Vagina (tissue), 2 donors: ENCODE measurements around the gene P4HA1. TPM values are rescaled to one million over a fixed set of nuclear protein-coding genes. Genes with fewer than 3 reads are reported as not detected.
"Not testable (repeated sequence)": the region's sequence is repeated elsewhere in the genome, so short reads cannot be mapped to it uniquely, and the experiment has no call there.

ENCODE experiments used
- DNase-seq, 2 donors: peaks; one replicate each; pipeline ENCODE4 v3.0.0-alpha.2; 2017; ENCODE audit errors: extremely low spot score in 2 of 2
- H3K27ac ChIP-seq: fragments of 200-600 bp; sonication (generic); one replicate; pipeline ENCODE4 v1.5.1; 2019
- H3K27me3 ChIP-seq: fragments of 200-600 bp; sonication (generic); one replicate; pipeline ENCODE4 v1.5.1; 2019
- H3K36me3 ChIP-seq, 2 donors: fragments of 200-600 bp; sonication (generic); one replicate each; pipeline ENCODE4 v1.5.1; 2017 to 2019
- H3K4me1 ChIP-seq: fragments of 200-600 bp; sonication (generic); one replicate; pipeline ENCODE4 v1.5.1; 2019
- H3K4me3 ChIP-seq, 2 donors: fragments of 200-600 bp; sonication (generic); 1 replicate in 1 of 2; 2 replicates in 1 of 2; pipeline ENCODE4 v1.5.1; 2016 to 2019
- H3K9me3 ChIP-seq: fragments of 200-600 bp; sonication (generic); one replicate; pipeline ENCODE4 v1.5.1; 2019
- CTCF ChIP-seq, 3 experiments: fragments of 450-650 bp in 2 of 3; fragments of 200-600 bp in 1 of 3; sonication (generic) in 1 of 3; IDR thresholded peaks; one replicate each; pipeline ENCODE4 v1.5.1; 2017 to 2019; ENCODE audit warnings: antibody characterized with exemption in 3 of 3, mild to moderate bottlenecking in 2 of 3, moderate library complexity in 2 of 3
- POLR2A ChIP-seq, 2 donors: fragments of 450-650 bp; IDR thresholded peaks; one replicate each; pipeline ENCODE4 v1.6.1; 2017; ENCODE audit warnings: antibody characterized with exemption in 2 of 2, mild to moderate bottlenecking in 2 of 2, moderate library complexity in 2 of 2
- POLR2AphosphoS5 ChIP-seq, 2 donors: sonication (generic); formaldehyde crosslinking; IDR thresholded peaks; one replicate each; pipeline ENCODE4 v1.9.0; 2017; ENCODE audit warnings: antibody characterized with exemption in 2 of 2, mild to moderate bottlenecking in 2 of 2, low read depth in 1 of 2; ENCODE audit not compliant: insufficient read depth in 1 of 2
- intact Hi-C: fragments of 100-400 bp; cut with DNase I; formaldehyde crosslinking; loops from one replicate; pipeline ENCODE4 v1.15.1; 2023
- total RNA-seq: library from RNA; depleted of rRNA; stranded (reverse); fragments of >200 nt; gene quantifications from one replicate; pipeline ENCODE4 v1.2.3, GENCODE V29; 2016

P4HA1 gene
- total RNA-seq, 1 donor from 2014 or later = 12.5 TPM

- no peaks in the 10 kb centered on the region for H3K27me3 ChIP-seq
- peak overlapping the region; percentile 5 for H3K27ac ChIP-seq
- TF ChIP-seq POLR2A (IDR thresholded peaks at IDR 0.05) = no peak
- H3K4me1 ChIP-seq = peaks cover 21% of the 10 kb centered on the region
- no peaks in the 10 kb centered on the region for H3K9me3 ChIP-seq
- H3K36me3 ChIP-seq = peaks cover 0 to 8% of the 10 kb centered on the region in 2 donors
- no peak for DNase-seq
- H3K4me3 ChIP-seq = no peak overlapping the region
- intact Hi-C loops = no loop called here
Observed at GRCh38 chr10:73043319-73043718, 53.3 kb downstream of the P4HA1 start.

GRCh38 chr10:73042130-73042529, 54.5 kb downstream of the P4HA1 start:
- H3K27me3 ChIP-seq = no peaks in the 10 kb centered on the region
- TF ChIP-seq POLR2A (IDR thresholded peaks at IDR 0.05) (no peak), CTCF (IDR thresholded peaks at IDR 0.05) (no peak), POLR2AphosphoS5 (IDR thresholded peaks at IDR 0.05; ENCODE audit: insufficient read depth in 1 of 2, low read depth in 1 of 2) (no peak)
- DNase-seq = no peak
- no peak overlapping the region for H3K27ac ChIP-seq
- H3K36me3 ChIP-seq = peaks cover 0 to 5% of the 10 kb centered on the region in 2 donors
- no peaks in the 10 kb centered on the region for H3K9me3 ChIP-seq
- intact Hi-C loops = no loop called here
- H3K4me1 ChIP-seq = peaks cover 21% of the 10 kb centered on the region
- no peak overlapping the region for H3K4me3 ChIP-seq

GRCh38 chr10:73039635-73040034, 57.0 kb downstream of the P4HA1 start:
- TF ChIP-seq CTCF (IDR thresholded peaks at IDR 0.05) = no peak
- no peak for TF ChIP-seq POLR2AphosphoS5 (IDR thresholded peaks at IDR 0.05; ENCODE audit: insufficient read depth in 1 of 2, low read depth in 1 of 2)
- no peak for TF ChIP-seq POLR2A (IDR thresholded peaks at IDR 0.05)
- H3K4me3 ChIP-seq = no peak overlapping the region
- peaks cover 0 to 12% of the 10 kb centered on the region in 2 donors for H3K36me3 ChIP-seq
- intact Hi-C loops = no loop called here
- DNase-seq = no peak
- H3K27ac ChIP-seq = no peak overlapping the region
- no peaks in the 10 kb centered on the region for H3K9me3 ChIP-seq
- no peaks in the 10 kb centered on the region for H3K27me3 ChIP-seq
- H3K4me1 ChIP-seq = peaks cover 15% of the 10 kb centered on the region

- H3K27me3 ChIP-seq, H3K27ac ChIP-seq, H3K9me3 ChIP-seq, H3K4me1 ChIP-seq, intact Hi-C loops, DNase-seq, H3K4me3 ChIP-seq: not testable (repeated sequence)
- H3K36me3 ChIP-seq = peaks cover 0 to 18% of the 10 kb centered on the region in 2 donors
Observed at GRCh38 chr10:73036285-73036684, 60.4 kb downstream of the P4HA1 start.

- no peak for DNase-seq
- no peak for TF ChIP-seq CTCF (IDR thresholded peaks at IDR 0.05)
- TF ChIP-seq POLR2AphosphoS5 (IDR thresholded peaks at IDR 0.05; ENCODE audit: insufficient read depth in 1 of 2, low read depth in 1 of 2) = no peak
- TF ChIP-seq POLR2A (IDR thresholded peaks at IDR 0.05) = no peak
- Histone ChIP-seq H3K9me3 (no peaks in the 10 kb centered on the region), H3K27ac (no peak overlapping the region), H3K4me3 (no peak overlapping the region), H3K27me3 (no peaks in the 10 kb centered on the region), H3K4me1 (no peaks in the 10 kb centered on the region), H3K36me3 (peaks cover 3 to 28% of the 10 kb centered on the region in 2 donors)
- intact Hi-C loops = no loop called here
Observed at GRCh38 chr10:73032536-73032935, 64.1 kb downstream of the P4HA1 start.

- intact Hi-C loops, H3K27me3 ChIP-seq, H3K4me1 ChIP-seq, H3K27ac ChIP-seq, H3K4me3 ChIP-seq, H3K9me3 ChIP-seq, DNase-seq: not testable (repeated sequence)
- peaks cover 3 to 24% of the 10 kb centered on the region in 2 donors for H3K36me3 ChIP-seq
Observed at GRCh38 chr10:73026623-73027022, 70.0 kb downstream of the P4HA1 start.

- intact Hi-C loops, H3K9me3 ChIP-seq, H3K4me3 ChIP-seq, DNase-seq, H3K36me3 ChIP-seq, H3K27me3 ChIP-seq, H3K4me1 ChIP-seq, H3K27ac ChIP-seq: not testable (repeated sequence)
Observed at GRCh38 chr10:73023455-73024070, 73.1 kb downstream of the P4HA1 start.

- H3K9me3 ChIP-seq, H3K27me3 ChIP-seq, H3K27ac ChIP-seq, H3K4me3 ChIP-seq, H3K36me3 ChIP-seq, DNase-seq, intact Hi-C loops: not testable (repeated sequence)
- peaks cover 13% of the 10 kb centered on the region for H3K4me1 ChIP-seq
Observed at GRCh38 chr10:73022961-73023360, 73.7 kb downstream of the P4HA1 start.

- H3K27ac ChIP-seq, H3K36me3 ChIP-seq, H3K9me3 ChIP-seq, H3K4me3 ChIP-seq, DNase-seq, intact Hi-C loops, H3K27me3 ChIP-seq: not testable (repeated sequence)
- H3K4me1 ChIP-seq = peaks cover 13% of the 10 kb centered on the region
Observed at GRCh38 chr10:73021538-73022164, 75.0 kb downstream of the P4HA1 start.
